ENCODE results near the gene TTC7B.
"Not testable (repeated sequence)": the region's sequence is repeated elsewhere in the genome, so short reads cannot be mapped to it uniquely, and the experiment has no call there.

Gene TTC7B
- 9.1 to 31.3 (median 23.9) reads per million in 17 experiments for total RNA-seq

GRCh38 chr14:90815822-90816662, at the start of gene TTC7B:
Gene TTC7B (minus strand): TSS chr14:90816430. CDS start chr14:90816295, 135 bp downstream.
- peak; percentile 53 to 88 (median 78) for DNase-seq

GRCh38 chr14:90864741-90865140, 48.5 kb upstream of the TTC7B start:
- DNase-seq, result no peak

- no peak for DNase-seq
These were observed 42.3 kb upstream of the TTC7B start for GRCh38 chr14:90858511-90858910.

GRCh38 chr14:90857866-90858265, 41.6 kb upstream of the TTC7B start:
- no peak for DNase-seq

GRCh38 chr14:90856115-90856514, 39.9 kb upstream of the TTC7B start:
- not testable (repeated sequence) for DNase-seq

- DNase-seq, result no peak
These were observed 36.9 kb upstream of the TTC7B start for GRCh38 chr14:90853116-90853515.

GRCh38 chr14:90851327-90852036, 35.3 kb upstream of the TTC7B start:
- DNase-seq, result no peak

- no peak for DNase-seq
These were observed 34.3 kb upstream of the TTC7B start for GRCh38 chr14:90850487-90850886.

GRCh38 chr14:90849787-90850444, 33.7 kb upstream of the TTC7B start:
- DNase-seq, result no peak

- DNase-seq, result no peak
These were observed 32.9 kb upstream of the TTC7B start for GRCh38 chr14:90848944-90849731.

GRCh38 chr14:90846511-90846910, 30.3 kb upstream of the TTC7B start:
- DNase-seq, result peak in 3 of 4 experiments; percentile 16 to 60 (median 57)

GRCh38 chr14:90844321-90844720, 28.1 kb upstream of the TTC7B start:
- no peak for DNase-seq

- peak; percentile 88 to 96 (median 92) for DNase-seq
These were observed 26.5 kb upstream of the TTC7B start for GRCh38 chr14:90842726-90843125.

- not testable (repeated sequence) for DNase-seq
These were observed 24.4 kb upstream of the TTC7B start for GRCh38 chr14:90840667-90841066.

- no peak for DNase-seq
These were observed 23.6 kb upstream of the TTC7B start for GRCh38 chr14:90839889-90840266.

- peak; percentile 74 to 88 (median 80) for DNase-seq
These were observed 23.0 kb upstream of the TTC7B start for GRCh38 chr14:90839024-90839888.

GRCh38 chr14:90838531-90838930, 22.3 kb upstream of the TTC7B start:
- DNase-seq, result not testable (repeated sequence)

- no peak for DNase-seq
These were observed 21.1 kb upstream of the TTC7B start for GRCh38 chr14:90837355-90837754.

- DNase-seq, result no peak
These were observed 20.4 kb upstream of the TTC7B start for GRCh38 chr14:90836692-90837063.

- peak in 2 of 4 experiments; percentile 23 to 30 for DNase-seq
These were observed 15.6 kb upstream of the TTC7B start for GRCh38 chr14:90831821-90832220.

GRCh38 chr14:90830931-90831701, 14.9 kb upstream of the TTC7B start:
- DNase-seq, result no peak
